IPS-18c (cell line): ENCODE data around the gene ZNF582.
"Not testable (repeated sequence)": the region's sequence is repeated elsewhere in the genome, so short reads cannot be mapped to it uniquely, and the experiment has no call there.

Experiments used
- H3K4me3 ChIP-seq: 2 replicates; pipeline ENCODE4 v1.7.0; 2013; ENCODE audit warnings: low read depth, mild to moderate bottlenecking, low read length, moderate library complexity; ENCODE audit not compliant: insufficient read depth
- H3K9me3 ChIP-seq: one replicate; pipeline ENCODE4 v1.6.1; 2013; ENCODE audit warnings: mild to moderate bottlenecking, low read length, moderate library complexity; ENCODE audit not compliant: control insufficient read depth, insufficient read depth

ZNF582 gene

DNA sequence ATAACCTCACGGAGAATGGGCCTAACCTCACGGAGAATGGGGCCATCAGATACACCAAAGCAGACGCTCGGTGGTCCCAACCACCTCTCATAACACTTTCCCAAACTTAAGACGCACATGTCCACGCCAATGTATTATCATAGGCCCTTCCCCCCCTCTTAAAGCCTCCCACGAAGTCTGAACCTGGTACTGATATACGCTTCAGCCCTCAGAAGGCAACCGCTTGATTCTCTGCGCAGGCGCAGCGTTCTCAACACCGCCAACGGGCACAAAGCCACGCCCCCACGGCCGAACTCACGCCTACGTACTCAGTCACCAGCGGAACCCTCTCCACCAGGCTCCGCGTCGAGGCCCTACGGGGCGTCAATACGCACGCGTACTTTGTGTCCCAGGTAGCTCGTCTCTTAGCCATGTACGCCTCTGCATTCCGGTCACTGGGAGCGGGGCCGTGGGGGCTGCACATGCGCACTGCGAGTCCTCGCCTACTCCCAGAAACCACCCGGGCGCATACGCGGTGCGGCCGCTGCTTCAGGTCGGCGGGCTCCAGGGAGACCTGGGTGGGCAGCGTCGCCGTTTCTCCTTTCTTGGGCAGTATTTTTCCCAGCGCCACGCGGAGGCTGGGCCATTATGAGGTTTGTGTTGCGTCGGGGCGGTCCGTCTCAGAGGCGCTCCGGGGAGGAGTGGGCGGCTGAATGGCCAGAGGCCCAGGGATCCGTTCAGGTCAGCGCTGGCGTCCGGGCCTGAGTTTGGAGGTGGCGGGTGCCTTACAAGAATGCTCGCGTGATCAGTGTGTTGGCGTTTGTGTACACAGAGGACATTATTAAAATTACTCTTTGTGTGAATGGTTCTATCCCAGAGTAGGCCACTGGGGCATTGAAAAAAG is 25.3 kb downstream of the ZNF582 start:
- Histone ChIP-seq H3K4me3 (peak overlapping the region; percentile 88), H3K9me3 (peaks cover 3% of the 10 kb centered on the region)

DNA sequence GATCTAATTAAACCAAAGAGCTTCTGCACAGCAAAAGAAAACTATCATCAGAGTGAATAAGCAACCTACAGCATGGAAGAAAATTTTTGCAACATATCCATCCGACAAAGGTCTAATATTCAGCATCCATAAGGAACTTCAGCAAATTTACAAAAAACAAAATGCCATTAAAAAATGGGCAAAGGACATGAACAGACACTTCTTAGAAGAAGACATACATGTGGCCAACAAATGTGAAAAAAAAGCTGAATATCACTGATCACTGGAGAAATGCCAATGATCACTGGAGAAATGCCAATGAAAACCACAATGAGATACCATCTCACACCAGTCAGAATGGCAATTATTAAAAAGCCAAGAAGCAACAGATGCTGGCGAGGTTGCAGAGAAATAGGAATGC is 32.5 kb downstream of the ZNF582 start:
- Histone ChIP-seq H3K9me3 (no peaks in the 10 kb centered on the region), H3K4me3 (no peak overlapping the region)

DNA sequence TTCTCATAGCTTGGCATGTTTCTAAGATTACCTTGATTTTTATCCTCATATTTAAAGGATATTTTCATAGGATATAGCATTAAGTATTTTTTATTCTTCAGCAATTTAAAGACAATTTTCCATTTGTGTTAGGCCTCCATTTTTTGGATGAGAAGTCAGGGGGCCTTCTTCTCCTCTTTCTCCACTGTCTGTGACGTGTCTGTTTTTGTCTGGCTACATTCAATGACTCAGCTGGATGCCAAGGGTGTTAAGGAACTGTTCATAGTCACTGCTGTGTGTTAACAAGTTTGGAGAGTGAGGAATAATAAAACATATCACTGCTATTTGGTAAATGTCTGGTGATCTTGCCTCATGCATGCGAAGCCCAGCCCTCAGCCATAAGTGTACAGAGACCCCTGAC is 36.4 kb downstream of the ZNF582 start:
- H3K9me3 ChIP-seq: no peaks in the 10 kb centered on the region
- no peak overlapping the region for H3K4me3 ChIP-seq

DNA sequence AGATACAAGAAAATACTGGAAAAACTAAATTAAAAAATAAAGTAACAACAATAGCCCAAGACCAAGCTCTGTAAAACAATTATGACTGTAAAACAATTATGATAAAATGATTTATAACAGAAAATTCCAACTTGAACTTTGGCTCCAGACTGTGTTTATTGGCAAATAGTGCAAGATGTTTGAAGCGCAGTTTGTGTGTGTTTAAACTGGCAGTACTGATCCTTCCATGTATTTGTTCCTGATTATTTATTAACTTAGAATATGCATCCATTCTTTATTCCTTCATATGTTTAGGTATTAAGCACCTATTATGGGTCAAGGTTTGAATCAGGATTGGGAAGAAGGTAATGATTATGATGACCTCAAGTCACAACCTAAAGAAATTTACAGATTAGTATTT is 37.8 kb downstream of the ZNF582 start:
- Histone ChIP-seq H3K9me3 (no peaks in the 10 kb centered on the region), H3K4me3 (no peak overlapping the region)

DNA sequence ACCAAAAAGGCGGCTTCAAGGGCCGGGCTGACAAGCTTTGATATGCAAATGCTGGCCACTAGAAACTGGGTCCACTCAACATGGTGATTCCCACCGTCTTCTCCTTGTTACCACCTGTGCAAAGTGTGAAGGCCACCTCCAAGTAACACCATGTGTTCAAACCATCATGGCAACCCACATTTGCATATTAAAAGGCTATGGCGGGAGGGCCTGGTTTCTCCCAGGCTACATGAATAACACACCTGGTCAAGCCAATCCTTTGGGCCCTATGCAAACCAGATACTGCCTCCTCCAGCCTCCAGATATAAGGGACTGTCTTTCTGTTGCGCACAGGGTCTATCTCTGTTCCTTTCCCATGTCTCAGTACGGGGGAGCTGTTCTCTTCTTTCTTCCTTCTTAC is 42.1 kb downstream of the ZNF582 start:
- no peaks in the 10 kb centered on the region for H3K9me3 ChIP-seq
- H3K4me3 ChIP-seq: no peak overlapping the region

DNA sequence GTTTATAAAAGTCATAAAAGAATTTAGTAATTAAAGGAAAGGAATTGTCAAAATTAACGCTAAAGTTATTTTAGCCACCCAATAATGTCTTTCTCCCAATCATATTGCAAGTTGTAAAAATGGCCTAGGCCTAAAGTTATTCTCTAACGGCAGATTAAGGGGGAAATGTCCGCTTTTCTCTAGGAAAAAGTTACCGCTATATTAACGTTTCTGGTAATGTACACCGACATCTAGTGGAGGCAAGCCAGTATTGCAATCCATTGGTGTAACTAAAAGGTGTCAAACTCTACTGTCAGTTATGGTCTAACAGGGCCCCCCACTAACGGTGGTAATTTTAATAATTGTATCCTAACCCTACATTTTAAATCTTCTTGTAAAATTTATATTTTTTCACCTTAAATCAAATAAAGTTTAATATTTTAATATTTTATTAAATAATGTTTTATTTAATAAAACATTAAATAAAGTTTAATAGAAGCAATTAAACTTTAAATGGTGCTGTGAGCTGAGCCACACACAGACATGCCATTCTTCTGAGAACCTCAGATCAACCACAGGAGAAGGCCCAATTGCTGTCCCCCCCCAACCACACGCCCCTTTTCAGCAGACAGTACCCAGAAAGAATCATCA is 42.8 kb downstream of the ZNF582 start:
- H3K9me3 ChIP-seq: no peaks in the 10 kb centered on the region

DNA sequence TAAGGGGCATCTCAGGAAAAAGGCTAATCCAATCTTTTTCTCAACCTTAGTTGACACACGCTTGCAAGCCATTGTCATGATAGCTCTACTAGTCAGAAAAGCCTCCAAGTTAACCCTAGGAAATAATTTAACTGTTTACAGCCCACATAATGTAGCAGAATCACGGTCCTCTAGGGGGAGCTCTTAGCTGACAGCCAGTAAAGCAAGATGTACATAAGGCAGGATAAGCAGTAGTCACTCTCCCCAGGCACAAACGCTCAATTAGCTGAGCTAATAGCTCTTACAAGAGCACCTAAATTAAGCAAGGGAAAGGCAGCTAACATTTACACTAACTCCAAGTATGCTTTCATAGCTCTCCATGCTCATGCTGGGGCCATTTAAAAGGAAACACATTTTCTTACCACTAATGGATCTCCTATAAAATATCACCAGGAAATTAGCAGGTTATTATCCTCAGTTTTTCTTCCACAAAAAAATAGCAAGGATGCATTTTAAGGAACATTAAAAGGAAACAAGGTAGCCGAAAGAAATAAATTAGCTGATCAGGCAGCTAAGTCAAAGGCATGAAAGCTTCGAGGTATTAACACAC is 45.0 kb downstream of the ZNF582 start:
- Histone ChIP-seq H3K4me3 (no peak overlapping the region), H3K9me3 (peaks cover 2% of the 10 kb centered on the region)

More for the DNA sequence above, 42.8 kb downstream of the ZNF582 start:
- no peak overlapping the region for H3K4me3 ChIP-seq

DNA sequence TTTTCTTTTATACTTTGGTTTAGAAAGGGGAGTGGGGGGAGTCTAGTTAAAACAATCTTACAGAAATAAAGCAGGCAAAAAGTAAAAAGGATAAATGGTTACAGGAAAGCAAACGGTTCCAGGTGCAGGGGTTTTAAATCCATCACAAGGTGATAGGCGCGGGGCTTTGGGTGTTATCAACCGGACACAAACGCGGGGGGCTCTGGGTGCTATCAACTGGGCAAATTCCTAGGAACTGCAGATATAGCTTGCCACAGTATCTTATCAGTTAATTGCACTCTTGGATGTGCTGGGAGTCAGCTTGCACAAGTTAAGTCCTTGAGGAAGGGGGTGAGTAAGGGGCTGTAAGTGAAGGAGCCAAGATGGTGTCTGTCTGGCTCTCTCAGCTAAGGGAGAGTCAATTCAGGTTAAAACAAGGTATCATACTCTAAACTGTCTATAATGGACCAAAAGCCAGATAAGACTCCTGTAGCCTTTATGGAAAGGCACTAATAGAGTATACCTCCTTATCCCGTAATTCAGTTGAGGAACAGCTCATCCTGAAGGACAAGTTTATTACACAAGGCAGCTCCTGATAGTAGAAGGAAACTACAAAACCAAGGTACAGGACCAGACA is 46.1 kb downstream of the ZNF582 start:
- Histone ChIP-seq H3K4me3 (no peak overlapping the region), H3K9me3 (peaks cover 9% of the 10 kb centered on the region)

DNA sequence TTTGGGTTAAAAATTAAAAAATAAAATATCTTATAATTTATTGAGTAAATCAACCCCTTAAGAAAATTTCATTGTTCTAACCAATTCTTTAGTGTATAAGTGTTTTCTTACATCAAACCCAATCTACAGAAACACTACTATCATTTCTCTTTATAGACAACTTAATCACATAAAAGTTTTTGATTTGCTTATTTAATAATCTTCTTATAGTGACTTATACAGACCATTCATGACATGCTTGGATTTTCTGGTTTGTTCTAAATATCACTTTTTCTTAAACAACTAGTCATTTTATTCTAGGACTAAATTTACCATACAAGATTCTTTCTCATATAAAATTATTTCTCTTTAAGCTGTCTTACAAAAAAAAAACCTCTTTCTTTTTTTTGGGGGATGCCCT is 51.4 kb downstream of the ZNF582 start:
- peaks cover 11% of the 10 kb centered on the region for H3K9me3 ChIP-seq

DNA sequence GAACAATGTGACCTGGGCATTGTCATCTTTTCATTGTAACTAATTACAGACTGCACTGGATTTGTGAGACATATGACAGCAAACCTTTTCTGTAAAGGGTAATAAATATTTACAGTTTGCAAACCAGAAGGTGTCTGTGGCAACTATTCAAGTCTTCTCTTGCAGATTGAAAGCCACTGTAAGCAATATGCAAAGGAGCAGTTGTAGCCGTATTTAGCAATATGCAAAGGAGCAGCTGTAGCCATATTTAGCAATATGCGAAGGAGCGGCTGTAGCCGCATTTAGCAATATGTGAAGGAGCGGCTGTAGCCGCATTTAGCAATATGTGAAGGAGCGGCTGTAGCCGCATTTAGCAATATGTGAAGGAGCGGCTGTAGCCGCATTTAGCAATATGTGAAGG is 54.3 kb downstream of the ZNF582 start:
- not testable (repeated sequence) for H3K4me3 ChIP-seq
- H3K9me3 ChIP-seq: peaks cover 11% of the 10 kb centered on the region

More for the DNA sequence above, 51.4 kb downstream of the ZNF582 start:
- H3K4me3 ChIP-seq: no peak overlapping the region

DNA sequence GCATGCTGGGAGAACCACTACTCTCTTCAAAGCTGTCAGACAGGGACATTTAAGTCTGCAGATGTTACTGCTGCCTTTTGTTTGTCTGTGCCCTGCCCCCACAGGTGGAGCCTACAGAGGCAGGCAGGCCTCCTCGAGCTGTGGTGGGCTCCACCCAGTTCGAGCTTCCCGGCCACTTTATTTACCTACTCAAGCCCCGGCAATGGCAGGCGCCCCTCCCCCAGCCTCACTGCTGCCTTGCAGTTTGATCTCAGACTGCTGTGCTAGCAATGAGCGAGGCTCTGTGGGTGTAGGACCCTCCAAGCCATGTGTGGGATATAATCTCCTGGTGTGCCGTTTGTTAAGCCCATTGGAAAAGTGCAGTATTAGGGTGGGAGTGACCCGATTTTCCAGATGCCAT is 56.3 kb downstream of the ZNF582 start:
- not testable (repeated sequence) for H3K4me3 ChIP-seq, H3K9me3 ChIP-seq

DNA sequence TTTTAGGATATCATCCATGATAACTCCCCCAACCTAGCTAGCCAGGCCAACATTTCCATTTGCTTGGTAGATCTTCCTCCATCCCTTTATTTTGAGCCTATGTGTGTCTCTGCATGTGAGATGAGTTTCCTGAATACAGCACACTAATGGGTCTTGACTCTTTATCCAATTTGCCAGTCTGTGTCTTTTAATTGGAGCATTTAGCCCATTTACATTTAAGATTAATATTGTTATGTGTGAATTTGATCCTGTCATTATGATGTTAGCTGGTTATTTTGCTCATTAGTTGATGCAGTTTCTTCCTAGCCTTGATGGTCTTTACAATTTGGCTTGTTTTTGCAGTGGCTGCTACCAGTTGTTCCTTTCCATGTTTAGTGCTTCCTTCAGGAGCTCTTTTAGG is 58.0 kb downstream of the ZNF582 start:
- H3K9me3 ChIP-seq, H3K4me3 ChIP-seq: not testable (repeated sequence)

DNA sequence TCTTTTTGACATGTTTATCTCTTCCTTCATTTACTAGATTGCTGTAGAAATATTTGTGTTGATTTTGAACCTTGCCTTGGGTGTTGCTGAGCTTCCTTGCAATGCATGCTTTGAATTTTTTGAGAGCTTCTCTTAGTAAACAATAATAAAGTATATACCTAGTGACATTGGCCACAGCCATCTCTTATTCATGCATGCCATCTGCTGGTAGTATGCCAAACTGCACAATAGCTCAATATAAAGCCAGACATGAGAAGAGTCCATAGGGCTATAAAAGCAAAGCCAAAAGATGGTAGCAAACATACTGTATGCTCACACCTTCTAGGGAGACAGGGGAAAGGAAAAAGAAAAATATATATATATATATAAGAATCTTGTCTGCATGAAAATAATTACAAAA is 59.8 kb downstream of the ZNF582 start:
- H3K9me3 ChIP-seq: peaks cover 5% of the 10 kb centered on the region
- H3K4me3 ChIP-seq: no peak overlapping the region
